HEK293 (cell line): ENCODE results near the gene PTP4A2.

Experiments
- CTCF ChIA-PET: fragments of 350-600 bp; formaldehyde crosslinking; extraction: SDS; loops from one replicate; lab custom pipeline; 2021; ENCODE audit warnings: antibody characterized with exemption; lab: Yijun Ruan, JAX
- POLR2A ChIA-PET: fragments of 300-600 bp; formaldehyde crosslinking; extraction: SDS; loops from one replicate; lab custom pipeline; 2020; ENCODE audit warnings: antibody characterized with exemption, inconsistent platforms; lab: Yijun Ruan, JAX
- H3K27ac ChIP-seq: fragments of 200-500 bp; sonication (Bioruptor generic); 2 replicates; pipeline ENCODE4 v1.5.1; 2014; ENCODE audit warnings: low read depth, low read length, control low read depth, inconsistent platforms; ENCODE audit errors: extremely low read depth
- H3K36me3 ChIP-seq, 2 experiments: fragments of 200-500 bp in 1 of 2; sonication (Bioruptor generic) in 1 of 2; 1 replicate in 1 of 2; 2 replicates in 1 of 2; pipeline ENCODE4 v1.5.1; 2014 to 2017; ENCODE audit warnings: inconsistent platforms in 2 of 2, low read length in 2 of 2; ENCODE audit not compliant: control insufficient read depth in 2 of 2, insufficient read depth in 1 of 2
- H3K4me1 ChIP-seq: fragments of 200-500 bp; sonication (Bioruptor generic); 2 replicates; pipeline ENCODE4 v1.5.1; 2014; ENCODE audit warnings: mild to moderate bottlenecking, low read length, inconsistent platforms; ENCODE audit not compliant: control insufficient read depth, insufficient read depth
- H3K4me3 ChIP-seq: 2 replicates; pipeline ENCODE4 v1.5.1; 2011; ENCODE audit warnings: low read depth, mild to moderate bottlenecking, control low read depth, low read length, moderate library complexity
- H3K9me3 ChIP-seq: fragments of 200-500 bp; sonication (Bioruptor generic); 2 replicates; pipeline ENCODE4 v1.5.1; 2014; ENCODE audit warnings: low read depth, low read length, inconsistent platforms; ENCODE audit not compliant: control insufficient read depth, insufficient read depth
- EGR2 ChIP-seq: fragments of 450-650 bp; formaldehyde crosslinking; IDR thresholded peaks from 2 replicates; pipeline ENCODE4 v1.5.1; 2016; ENCODE audit warnings: low read depth, missing biosample characterization, missing genetic modification characterization
- GLI2 ChIP-seq: fragments of 450-650 bp; formaldehyde crosslinking; IDR thresholded peaks from 2 replicates; pipeline ENCODE4; 2017; ENCODE audit warnings: missing biosample characterization, missing genetic modification characterization, low read depth, borderline replicate concordance
- IKZF3 ChIP-seq: fragments of 450-650 bp; IDR thresholded peaks from 2 replicates; pipeline ENCODE4 v1.5.0; 2018; ENCODE audit warnings: missing biosample characterization, mild to moderate bottlenecking, missing genetic modification characterization, moderate library complexity
- PRDM1 ChIP-seq: fragments of 450-650 bp; formaldehyde crosslinking; IDR thresholded peaks from 2 replicates; pipeline ENCODE4; 2016; ENCODE audit warnings: missing biosample characterization, missing genetic modification characterization
- SP7 ChIP-seq: fragments of 450-650 bp; formaldehyde crosslinking; IDR thresholded peaks from 2 replicates; pipeline ENCODE4 v1.5.1; 2016; ENCODE audit warnings: missing biosample characterization, missing genetic modification characterization
- ZBTB26 ChIP-seq: fragments of 450-650 bp; formaldehyde crosslinking; optimal IDR thresholded peaks from 2 replicates; pipeline ENCODE3; 2016; ENCODE audit warnings: missing biosample characterization, mild to moderate bottlenecking, missing genetic modification characterization
- ZBTB48 ChIP-seq: fragments of 450-650 bp; formaldehyde crosslinking; IDR thresholded peaks from 2 replicates; pipeline ENCODE4 v1.5.1; 2016; ENCODE audit warnings: missing biosample characterization, missing genetic modification characterization
- ZBTB7A ChIP-seq: fragments of 450-650 bp; formaldehyde crosslinking; IDR thresholded peaks from 2 replicates; pipeline ENCODE4 v1.5.1; 2016; ENCODE audit warnings: low read depth, missing biosample characterization, missing genetic modification characterization
- ZNF140 ChIP-seq: fragments of 450-650 bp; formaldehyde crosslinking; IDR thresholded peaks from 2 replicates; pipeline ENCODE4 v1.5.1; 2016; ENCODE audit warnings: missing biosample characterization, missing genetic modification characterization
- ZNF146 ChIP-seq: fragments of 450-650 bp; formaldehyde crosslinking; IDR thresholded peaks from 2 replicates; pipeline ENCODE4 v1.5.1; 2016; ENCODE audit warnings: missing biosample characterization, missing genetic modification characterization
- ZNF19 ChIP-seq: fragments of 450-650 bp; formaldehyde crosslinking; IDR thresholded peaks from 2 replicates; pipeline ENCODE4; 2016; ENCODE audit warnings: missing biosample characterization, missing genetic modification characterization, low read depth
- ZNF214 ChIP-seq: fragments of 450-650 bp; formaldehyde crosslinking; IDR thresholded peaks from 2 replicates; pipeline ENCODE4 v1.5.1; 2017; ENCODE audit warnings: missing biosample characterization, mild to moderate bottlenecking, missing genetic modification characterization, borderline replicate concordance
- ZNF366 ChIP-seq: fragments of 450-650 bp; formaldehyde crosslinking; conservative IDR thresholded peaks from 2 replicates; pipeline ENCODE4 v1.5.1; 2016; ENCODE audit warnings: missing biosample characterization, missing genetic modification characterization
- ZNF391 ChIP-seq: fragments of 450-650 bp; formaldehyde crosslinking; IDR thresholded peaks from 2 replicates; pipeline ENCODE4 v1.5.1; 2016; ENCODE audit warnings: low read depth, missing biosample characterization, missing genetic modification characterization, borderline replicate concordance
- ZNF530 ChIP-seq: fragments of 450-650 bp; formaldehyde crosslinking; IDR thresholded peaks from 2 replicates; pipeline ENCODE4 v1.5.1; 2016; ENCODE audit warnings: low read depth, missing biosample characterization, missing genetic modification characterization
- ZNF544 ChIP-seq: fragments of 450-650 bp; formaldehyde crosslinking; IDR thresholded peaks from 2 replicates; pipeline ENCODE4 v1.5.0; 2017; ENCODE audit warnings: missing biosample characterization, missing genetic modification characterization
- ZNF548 ChIP-seq: fragments of 450-650 bp; formaldehyde crosslinking; IDR thresholded peaks from 2 replicates; pipeline ENCODE4 v1.5.1; 2016; ENCODE audit warnings: missing biosample characterization, missing genetic modification characterization
- ZNF596 ChIP-seq: fragments of 450-650 bp; IDR thresholded peaks from 2 replicates; pipeline ENCODE4 v1.5.0; 2018; ENCODE audit warnings: missing biosample characterization, mild to moderate bottlenecking, missing genetic modification characterization, moderate library complexity
- ZNF624 ChIP-seq: fragments of 450-650 bp; formaldehyde crosslinking; IDR thresholded peaks from 2 replicates; pipeline ENCODE4 v1.5.1; 2017; ENCODE audit warnings: missing biosample characterization, missing genetic modification characterization
- ZNF707 ChIP-seq: fragments of 450-650 bp; formaldehyde crosslinking; IDR thresholded peaks from 2 replicates; pipeline ENCODE4 v1.5.1; 2016; ENCODE audit warnings: missing biosample characterization, missing genetic modification characterization
- ZSCAN16 ChIP-seq: fragments of 450-650 bp; formaldehyde crosslinking; IDR thresholded peaks from 2 replicates; pipeline ENCODE4 v1.5.1; 2016; ENCODE audit warnings: missing biosample characterization, missing genetic modification characterization
- ZSCAN5A ChIP-seq: fragments of 450-650 bp; formaldehyde crosslinking; IDR thresholded peaks from 2 replicates; pipeline ENCODE4 v1.5.1; 2016; ENCODE audit warnings: missing biosample characterization, missing genetic modification characterization
- TF ChIP-seq, protein P1 (sequence below): fragments of 450-650 bp; formaldehyde crosslinking; IDR thresholded peaks from 2 replicates; pipeline ENCODE4 v1.5.1; 2017; ENCODE audit warnings: missing biosample characterization, missing genetic modification characterization
- TF ChIP-seq, protein P2 (sequence below): fragments of 450-650 bp; formaldehyde crosslinking; IDR thresholded peaks from 2 replicates; pipeline ENCODE4 v1.5.1; 2017; ENCODE audit warnings: missing biosample characterization, missing genetic modification characterization

The PTP4A2 gene

GRCh38 chr1:31959521-31960340 is 21.6 kb upstream of the PTP4A2 start:
- ChIA-PET POLR2A (no interaction called here), CTCF (no interaction called here)
- Histone ChIP-seq H3K4me3 (no peak overlapping the region), H3K4me1 (peaks cover 7% of the 10 kb centered on the region; the same call in 1 of the 2 replicates), H3K27ac (no peak overlapping the region), H3K36me3 (no peaks in the 10 kb centered on the region), H3K9me3 (no peaks in the 10 kb centered on the region)
- no peak for TF ChIP-seq ZSCAN5A (tag by site-specific recombination)
- TF ChIP-seq GLI2 (tag by site-specific recombination), result no peak
- TF ChIP-seq ZNF146 (tag by site-specific recombination), result no peak
- no peak for TF ChIP-seq ZNF707 (tag by site-specific recombination)
- TF ChIP-seq ZSCAN16 (tag by site-specific recombination), result no peak
- TF ChIP-seq ZNF596 (tag by site-specific recombination), result no peak
- no peak for TF ChIP-seq ZNF140 (tag by site-specific recombination)
- TF ChIP-seq, protein P1, sequence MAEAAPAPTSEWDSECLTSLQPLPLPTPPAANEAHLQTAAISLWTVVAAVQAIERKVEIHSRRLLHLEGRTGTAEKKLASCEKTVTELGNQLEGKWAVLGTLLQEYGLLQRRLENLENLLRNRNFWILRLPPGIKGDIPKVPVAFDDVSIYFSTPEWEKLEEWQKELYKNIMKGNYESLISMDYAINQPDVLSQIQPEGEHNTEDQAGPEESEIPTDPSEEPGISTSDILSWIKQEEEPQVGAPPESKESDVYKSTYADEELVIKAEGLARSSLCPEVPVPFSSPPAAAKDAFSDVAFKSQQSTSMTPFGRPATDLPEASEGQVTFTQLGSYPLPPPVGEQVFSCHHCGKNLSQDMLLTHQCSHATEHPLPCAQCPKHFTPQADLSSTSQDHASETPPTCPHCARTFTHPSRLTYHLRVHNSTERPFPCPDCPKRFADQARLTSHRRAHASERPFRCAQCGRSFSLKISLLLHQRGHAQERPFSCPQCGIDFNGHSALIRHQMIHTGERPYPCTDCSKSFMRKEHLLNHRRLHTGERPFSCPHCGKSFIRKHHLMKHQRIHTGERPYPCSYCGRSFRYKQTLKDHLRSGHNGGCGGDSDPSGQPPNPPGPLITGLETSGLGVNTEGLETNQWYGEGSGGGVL, result no peak
- no peak for TF ChIP-seq ZBTB7A (tag by site-specific recombination)
- TF ChIP-seq, protein P2, sequence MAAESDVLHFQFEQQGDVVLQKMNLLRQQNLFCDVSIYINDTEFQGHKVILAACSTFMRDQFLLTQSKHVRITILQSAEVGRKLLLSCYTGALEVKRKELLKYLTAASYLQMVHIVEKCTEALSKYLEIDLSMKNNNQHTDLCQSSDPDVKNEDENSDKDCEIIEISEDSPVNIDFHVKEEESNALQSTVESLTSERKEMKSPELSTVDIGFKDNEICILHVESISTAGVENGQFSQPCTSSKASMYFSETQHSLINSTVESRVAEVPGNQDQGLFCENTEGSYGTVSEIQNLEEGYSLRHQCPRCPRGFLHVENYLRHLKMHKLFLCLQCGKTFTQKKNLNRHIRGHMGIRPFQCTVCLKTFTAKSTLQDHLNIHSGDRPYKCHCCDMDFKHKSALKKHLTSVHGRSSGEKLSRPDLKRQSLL (tag by site-specific recombination), result no peak
- no peak for TF ChIP-seq ZNF530 (tag by site-specific recombination)
- no peak for TF ChIP-seq ZNF391 (tag by site-specific recombination)
- TF ChIP-seq IKZF3 (tag by site-specific recombination), result no peak
- TF ChIP-seq ZNF214 (tag by site-specific recombination), result no peak
- no peak for TF ChIP-seq ZNF548 (tag by site-specific recombination)
- no peak for TF ChIP-seq ZNF19 (tag by site-specific recombination)
- TF ChIP-seq ZNF624 (tag by site-specific recombination), result no peak

DNA sequence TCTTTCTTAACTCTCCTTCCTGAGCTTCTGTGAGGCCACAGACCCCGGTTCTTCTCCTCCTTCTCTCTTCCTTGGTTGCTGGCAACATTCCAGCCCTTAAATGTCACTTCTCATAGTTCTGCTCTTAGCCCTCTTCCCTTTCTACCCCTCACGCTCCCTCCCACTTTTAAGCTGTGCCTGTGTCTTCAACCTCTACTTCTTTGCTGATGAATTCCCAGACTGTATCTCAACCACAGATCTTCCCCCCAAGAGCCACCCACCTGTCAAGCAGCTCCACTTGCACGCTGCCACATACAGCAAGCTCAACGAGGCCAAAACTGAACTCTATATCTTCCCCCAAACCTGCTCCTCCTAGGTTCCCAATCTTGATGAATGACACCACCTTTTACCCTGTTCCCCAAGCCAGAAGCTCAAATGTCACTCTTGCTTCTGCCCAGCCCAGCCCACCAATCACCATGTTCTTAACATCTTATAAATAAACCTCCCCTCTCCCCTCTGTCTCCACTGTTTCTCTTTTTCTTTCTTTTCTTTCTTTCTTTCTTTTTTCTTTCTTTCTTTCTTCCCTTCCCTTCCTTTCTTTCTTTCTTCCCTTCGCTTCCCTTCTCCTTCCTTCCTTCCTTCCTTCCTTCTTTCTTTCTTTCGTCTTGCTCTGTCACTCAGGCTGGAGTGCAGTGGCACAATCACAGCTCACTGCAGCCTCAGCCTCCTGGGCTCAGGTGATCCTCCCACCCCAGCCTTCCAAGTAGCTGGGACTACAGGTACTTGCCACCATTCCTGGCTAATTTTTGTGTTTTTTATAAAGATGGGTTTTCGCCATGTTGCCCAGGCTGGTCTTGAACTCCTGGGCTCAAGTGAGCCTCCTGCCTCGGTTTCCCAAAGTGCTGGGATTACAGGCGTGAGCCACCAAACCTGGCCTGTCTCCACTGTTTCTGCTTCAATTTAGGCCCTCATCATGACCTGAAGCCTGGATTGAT is 19.8 kb upstream of the PTP4A2 start:
- Histone ChIP-seq H3K27ac (no peak overlapping the region), H3K4me3 (no peak overlapping the region), H3K36me3 (no peaks in the 10 kb centered on the region), H3K4me1 (peaks cover 7% of the 10 kb centered on the region; the same call in 1 of the 2 replicates), H3K9me3 (no peaks in the 10 kb centered on the region)
- CTCF ChIA-PET, result interaction anchor here (0.6 to 2.0 kb wide), 7 partner anchors 11 to 409 kb away, joined by 3 to 7 read pairs (median 4); partner anchors contain the start of genes PTP4A2 and SPOCD1
- POLR2A ChIA-PET, result no interaction called here
- TF ChIP-seq ZBTB48 (tag by site-specific recombination), result peak; percentile 26; the same call in 1 of the 2 replicates
- 0 out of 2 replicates have a peak, but pooled peaks have one; percentile 32 for TF ChIP-seq PRDM1 (tag by site-specific recombination)
- TF ChIP-seq ZNF366 (tag by site-specific recombination), result peak; percentile 97
- TF ChIP-seq ZBTB26 (tag by site-specific recombination), result peak; percentile 17
- no peak for TF ChIP-seq ZSCAN5A (tag by site-specific recombination)
- TF ChIP-seq ZNF544 (tag by site-specific recombination), result 0 out of 2 replicates have a peak, but pooled peaks have one; percentile 9
- TF ChIP-seq EGR2 (tag by site-specific recombination), result peak; percentile 48; the same call in 1 of the 2 replicates
- TF ChIP-seq SP7 (tag by site-specific recombination), result 0 out of 2 replicates have a peak, but pooled peaks have one; percentile 15
